H1 (cell line): ENCODE measurements around the gene CNOT9. TPM values are rescaled to one million over a fixed set of nuclear protein-coding genes. Genes with fewer than 3 reads are reported as not detected.

Experiments used
- BRCA1 ChIP-seq: IDR thresholded peaks from 2 replicates; pipeline ENCODE4 v1.6.1; 2012; ENCODE audit warnings: low read depth, low read length, improper control_type of control experiment
- CBX5 ChIP-seq: fragments of 300-800, 300-1000 bp; sonication (generic); IDR thresholded peaks from 2 replicates; pipeline ENCODE4 v1.7.1; 2016; ENCODE audit warnings: antibody characterized with exemption, low read length, low read depth
- CEBPB ChIP-seq: IDR thresholded peaks from 2 replicates; pipeline ENCODE4 v1.6.1; 2012; ENCODE audit warnings: low read depth, low read length
- EZH2 ChIP-seq: fragments of 200-600 bp; sonication (generic); IDR thresholded peaks from 2 replicates; pipeline ENCODE4 v1.7.1; 2012; ENCODE audit warnings: low read depth, mild to moderate bottlenecking, moderate library complexity, low read length, inconsistent platforms; ENCODE audit not compliant: severe bottlenecking
- JUN ChIP-seq: IDR thresholded peaks from 2 replicates; pipeline ENCODE4 v1.6.1; 2011; ENCODE audit warnings: low read depth, mild to moderate bottlenecking, improper control_type of control experiment, low read length
- NRF1 ChIP-seq: IDR thresholded peaks from 2 replicates; pipeline ENCODE4 v1.6.1; 2011; ENCODE audit warnings: mild to moderate bottlenecking, low read depth, low read length, improper control_type of control experiment
- PHF8 ChIP-seq: fragments of 200-600 bp; sonication (generic); conservative IDR thresholded peaks from 2 replicates; pipeline ENCODE4 v1.7.1; 2012; ENCODE audit warnings: low read depth, mild to moderate bottlenecking, inconsistent platforms, low read length, moderate library complexity
- RFX5 ChIP-seq: IDR thresholded peaks from 2 replicates; pipeline ENCODE4 v1.6.1; 2011; ENCODE audit warnings: low read depth, low read length, improper control_type of control experiment, borderline replicate concordance
- RXRA ChIP-seq: IDR thresholded peaks from 2 replicates; pipeline ENCODE4 v1.6.1; 2011; ENCODE audit warnings: low read depth, mild to moderate bottlenecking, low read length, moderate library complexity; ENCODE audit not compliant: insufficient read depth
- SAP30 ChIP-seq: fragments of 300-600 bp; sonication (generic); IDR thresholded peaks from 2 replicates; pipeline ENCODE4 v1.7.1; 2012; ENCODE audit warnings: low read length, moderate library complexity, mild to moderate bottlenecking, inconsistent platforms; ENCODE audit not compliant: insufficient read depth, insufficient replicate concordance
- SP4 ChIP-seq: IDR thresholded peaks from 2 replicates; pipeline ENCODE4 v1.6.1; 2012; ENCODE audit warnings: low read length, inconsistent platforms
- SUZ12 ChIP-seq: fragments of 200-600 bp; sonication (generic); IDR thresholded peaks from 2 replicates; pipeline ENCODE4 v1.6.1; 2012; ENCODE audit warnings: mild to moderate bottlenecking, inconsistent platforms, low read length, moderate library complexity, mixed read lengths
- TAF1 ChIP-seq: IDR thresholded peaks from 2 replicates; pipeline ENCODE4 v1.6.1; 2011; ENCODE audit warnings: mild to moderate bottlenecking, low read depth, low read length
- TCF12 ChIP-seq: IDR thresholded peaks from 2 replicates; pipeline ENCODE4 v1.6.1; 2011; ENCODE audit warnings: low read depth, mild to moderate bottlenecking, low read length
- polyA plus RNA-seq, 7 experiments: library from polyadenylated mRNA; depleted of rRNA in 3 of 7; stranded (reverse) in 5 of 7; unstranded in 2 of 7; fragments of >200 nt in 5 of 7; fragments of 200-250 nt in 2 of 7; gene quantifications; 1 replicate in 5 of 7; 2 replicates in 1 of 7; 4 replicates in 1 of 7; pipeline versions ENCODE4 v1.2.1 to v1.2.3, GENCODE V29; 2011 to 2013; ENCODE audit warnings: missing spikeins in 2 of 7, mixed read lengths in 2 of 7
- total RNA-seq: library from RNA; stranded (reverse); fragmentation: NEBNext Ultra II Directional; extraction: Animal tissue kit (Norgen Biotek cat#: 25700); gene quantifications from 2 replicates; pipeline ENCODE4 v1.2.1, GENCODE V29; 2021
- TF ChIP-seq, protein P1 (sequence below): IDR thresholded peaks from 2 replicates; pipeline ENCODE4 v1.6.1; 2012; ENCODE audit warnings: inconsistent platforms

The CNOT9 gene
- total and polyA plus RNA-seq, 2 of the 8 experiments (the other 6 are each of a cell fraction or from before 2014, with no cell fraction given), result 79.3 to 81.2 TPM

DNA sequence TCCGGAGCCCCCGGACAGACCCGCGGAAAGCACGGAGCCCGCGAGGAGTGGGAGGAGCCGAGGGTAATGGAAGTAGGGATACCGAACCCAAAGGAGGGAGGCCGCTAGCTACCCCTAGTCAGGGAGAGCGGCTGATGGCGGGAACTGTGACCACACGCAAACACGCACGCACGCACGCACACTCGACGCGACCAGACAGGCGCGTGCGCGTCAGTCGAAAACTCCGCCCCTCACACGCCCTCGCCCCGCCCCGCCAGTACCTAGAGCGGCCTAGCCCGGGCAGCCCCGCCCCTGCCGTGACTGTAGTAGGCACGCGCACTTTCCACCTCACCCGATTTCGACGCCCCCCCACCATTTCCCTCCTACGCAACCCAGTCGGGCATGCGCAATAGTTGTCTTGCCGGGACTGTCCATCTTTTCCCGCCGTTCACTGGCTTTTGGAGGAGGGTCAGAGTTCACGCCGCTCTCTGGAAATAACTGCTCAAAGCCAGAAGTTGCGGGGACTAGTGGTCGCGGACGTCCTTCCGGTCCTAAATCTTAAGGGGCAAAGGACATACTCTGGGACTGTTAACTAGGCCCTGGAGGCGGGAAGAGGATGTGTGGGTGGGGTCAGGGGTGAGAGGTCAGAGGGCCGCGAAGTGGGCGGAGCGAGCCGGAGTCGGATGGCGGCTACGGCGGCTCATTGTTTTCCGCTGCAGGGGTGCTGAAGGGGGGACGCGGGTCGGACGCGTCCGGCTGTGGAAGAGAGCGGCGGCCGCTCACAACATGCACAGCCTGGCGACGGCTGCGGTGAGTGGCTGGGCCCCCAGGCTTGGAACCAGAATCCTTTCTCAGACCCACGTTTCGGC lies at the start of gene CNOT9, which contains the start of gene USP37 (continued):
- TF ChIP-seq JUN (no peak), CBX5 (no peak), TAF1 (peak; percentile 97), SP4 (no peak; the same call in none of the 2 replicates), SAP30 (no peak), EZH2 (no peak), RFX5 (no peak), BRCA1 (no peak), SUZ12 (no peak; the same call in 1 of the 2 replicates), RXRA (peak; percentile 83; the same call in 1 of the 2 replicates), NRF1 (peak; percentile 63), CEBPB (0 out of 2 replicates have a peak, but pooled peaks have one; percentile 35), TCF12 (0 out of 2 replicates have a peak, but pooled peaks have one; percentile 9), PHF8 (peak; percentile 98)
- TF ChIP-seq, protein P1, sequence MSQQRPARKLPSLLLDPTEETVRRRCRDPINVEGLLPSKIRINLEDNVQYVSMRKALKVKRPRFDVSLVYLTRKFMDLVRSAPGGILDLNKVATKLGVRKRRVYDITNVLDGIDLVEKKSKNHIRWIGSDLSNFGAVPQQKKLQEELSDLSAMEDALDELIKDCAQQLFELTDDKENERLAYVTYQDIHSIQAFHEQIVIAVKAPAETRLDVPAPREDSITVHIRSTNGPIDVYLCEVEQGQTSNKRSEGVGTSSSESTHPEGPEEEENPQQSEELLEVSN, result peak; percentile 100
